Breast epithelium (tissue), 4 donors: ENCODE data around the gene LDLRAD4. TPM values are rescaled to one million over a fixed set of nuclear protein-coding genes. Genes with fewer than 3 reads are reported as not detected.

ENCODE experiments used
- DNase-seq, 2 donors: peaks; one replicate each; pipeline ENCODE4 v3.0.0-alpha.2; 2019; ENCODE audit warnings: low spot score in 2 of 2
- H3K27ac ChIP-seq, 2 donors: fragments of 200-600 bp; sonication (generic) in 1 of 2; one replicate each; pipeline ENCODE4 v1.5.1; 2016 to 2019; ENCODE audit warnings: mild to moderate bottlenecking in 1 of 2
- H3K27me3 ChIP-seq, 2 donors: fragments of 200-600 bp; sonication (generic) in 1 of 2; one replicate each; pipeline versions ENCODE4 v1.5.1 to v1.6.0; 2017 to 2019; ENCODE audit warnings: control low read depth in 1 of 2, mild to moderate bottlenecking in 1 of 2
- H3K36me3 ChIP-seq: fragments of 200-600 bp; one replicate; pipeline ENCODE4 v1.5.1; 2019
- H3K4me1 ChIP-seq, 2 donors: fragments of 200-600 bp; sonication (generic); one replicate each; pipeline ENCODE4 v1.5.1; 2016 to 2019; ENCODE audit warnings: control low read depth in 1 of 2
- H3K4me3 ChIP-seq, 3 donors: fragments of 200-600 bp; sonication (generic); 1 replicate in 2 of 3; 2 replicates in 1 of 3; pipeline ENCODE4 v1.5.1; 2016 to 2019; ENCODE audit warnings: mild to moderate bottlenecking in 3 of 3, moderate library complexity in 2 of 3
- H3K9me3 ChIP-seq, 2 donors: fragments of 200-600 bp; sonication (generic) in 1 of 2; one replicate each; pipeline ENCODE4 v1.5.1; 2016 to 2019; ENCODE audit warnings: control low read depth in 1 of 2
- POLR2A ChIP-seq: fragments of 450-650 bp; IDR thresholded peaks from one replicate; pipeline ENCODE4 v1.6.1; 2016; ENCODE audit warnings: antibody characterized with exemption, mild to moderate bottlenecking, moderate library complexity
- POLR2AphosphoS5 ChIP-seq, 3 donors: sonication (generic); formaldehyde crosslinking; IDR thresholded peaks; one replicate each; pipeline ENCODE4 v1.6.1; 2017; ENCODE audit warnings: antibody characterized with exemption in 3 of 3
- intact Hi-C: fragments of 100-400 bp; cut with DNase I; formaldehyde crosslinking; loops from one replicate; pipeline ENCODE4 v1.15.1; 2023; ENCODE audit warnings: low total_unique reads
- total RNA-seq, 3 donors: library from RNA; depleted of rRNA; stranded (reverse); fragments of >200 nt; gene quantifications; one replicate each; pipeline ENCODE4 v1.1.0, GENCODE V29; 2016
- TF ChIP-seq, protein P1 (sequence below), 3 donors: fragments of 450-650 bp; IDR thresholded peaks; one replicate each; pipeline ENCODE4 v1.5.1; 2016 to 2017; ENCODE audit warnings: antibody characterized with exemption in 3 of 3, mild to moderate bottlenecking in 3 of 3, moderate library complexity in 3 of 3

LDLRAD4 gene
- total RNA-seq, 3 donors from 2014 or later, result 28.5 to 94.3 (median 42.9) TPM

DNA sequence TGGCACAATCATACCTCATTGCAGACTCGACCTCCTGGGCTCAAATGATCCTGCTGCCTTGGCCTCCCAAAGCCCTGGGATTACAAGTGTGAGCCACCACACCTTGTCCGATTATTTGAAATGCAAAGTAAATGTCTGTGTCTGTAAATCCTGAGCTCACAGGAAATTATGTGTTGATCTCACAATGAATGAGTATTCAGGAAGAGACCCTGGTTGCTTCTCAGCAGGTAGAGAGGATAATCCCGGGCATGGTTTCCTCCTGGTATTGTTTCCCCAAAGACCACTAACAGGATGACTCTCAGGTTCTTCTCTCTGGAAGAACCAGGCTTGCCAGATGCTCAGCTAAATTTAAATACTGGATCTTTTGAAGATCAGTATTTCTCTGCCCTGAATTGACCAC, 147.6 kb downstream of the LDLRAD4 start:
- intact Hi-C loops, result no loop called here
- TF ChIP-seq, protein P1, sequence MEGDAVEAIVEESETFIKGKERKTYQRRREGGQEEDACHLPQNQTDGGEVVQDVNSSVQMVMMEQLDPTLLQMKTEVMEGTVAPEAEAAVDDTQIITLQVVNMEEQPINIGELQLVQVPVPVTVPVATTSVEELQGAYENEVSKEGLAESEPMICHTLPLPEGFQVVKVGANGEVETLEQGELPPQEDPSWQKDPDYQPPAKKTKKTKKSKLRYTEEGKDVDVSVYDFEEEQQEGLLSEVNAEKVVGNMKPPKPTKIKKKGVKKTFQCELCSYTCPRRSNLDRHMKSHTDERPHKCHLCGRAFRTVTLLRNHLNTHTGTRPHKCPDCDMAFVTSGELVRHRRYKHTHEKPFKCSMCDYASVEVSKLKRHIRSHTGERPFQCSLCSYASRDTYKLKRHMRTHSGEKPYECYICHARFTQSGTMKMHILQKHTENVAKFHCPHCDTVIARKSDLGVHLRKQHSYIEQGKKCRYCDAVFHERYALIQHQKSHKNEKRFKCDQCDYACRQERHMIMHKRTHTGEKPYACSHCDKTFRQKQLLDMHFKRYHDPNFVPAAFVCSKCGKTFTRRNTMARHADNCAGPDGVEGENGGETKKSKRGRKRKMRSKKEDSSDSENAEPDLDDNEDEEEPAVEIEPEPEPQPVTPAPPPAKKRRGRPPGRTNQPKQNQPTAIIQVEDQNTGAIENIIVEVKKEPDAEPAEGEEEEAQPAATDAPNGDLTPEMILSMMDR (IDR thresholded peaks at IDR 0.05), result no peak
- TF ChIP-seq POLR2AphosphoS5 (IDR thresholded peaks at IDR 0.05), result no peak
- no peak for TF ChIP-seq POLR2A
- H3K36me3 ChIP-seq, result no peaks in the 10 kb centered on the region
- H3K9me3 ChIP-seq, result no peaks in the 10 kb centered on the region
- no peak for DNase-seq
- no peaks in the 10 kb centered on the region for H3K4me1 ChIP-seq
- H3K27me3 ChIP-seq, result no peaks in the 10 kb centered on the region
- H3K27ac ChIP-seq, result no peak overlapping the region
- H3K4me3 ChIP-seq, result no peak overlapping the region

DNA sequence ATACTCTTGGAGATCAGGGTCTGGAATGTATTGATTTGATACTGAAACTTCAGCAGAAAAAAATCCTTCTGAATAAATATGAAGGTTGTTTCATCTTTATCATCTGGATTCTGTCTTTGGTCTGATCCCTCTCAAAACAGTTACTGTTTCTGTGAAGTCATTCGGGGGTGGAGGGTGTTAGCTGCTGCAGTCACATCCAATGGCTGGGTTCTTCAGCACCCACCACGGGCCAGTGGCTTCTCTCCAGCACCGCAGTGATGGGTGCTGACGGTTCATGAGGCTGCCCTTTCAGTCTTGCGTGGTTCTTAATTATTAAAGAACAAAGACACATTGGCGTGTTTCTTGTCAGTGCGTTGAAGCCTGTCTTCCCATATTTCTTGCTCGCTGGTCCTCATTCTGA, 148.0 kb downstream of the LDLRAD4 start:
- Histone ChIP-seq H3K27ac (no peak overlapping the region), H3K9me3 (no peaks in the 10 kb centered on the region), H3K4me3 (no peak overlapping the region), H3K27me3 (no peaks in the 10 kb centered on the region), H3K4me1 (no peaks in the 10 kb centered on the region), H3K36me3 (no peaks in the 10 kb centered on the region)
- intact Hi-C loops, result no loop called here
- no peak for TF ChIP-seq POLR2A
- no peak for DNase-seq

GRCh38 chr18:13366962-13367892, 148.7 kb downstream of the LDLRAD4 start:
- no peak for TF ChIP-seq POLR2A
- Histone ChIP-seq H3K4me1 (no peaks in the 10 kb centered on the region), H3K36me3 (no peaks in the 10 kb centered on the region), H3K9me3 (no peaks in the 10 kb centered on the region), H3K27me3 (no peaks in the 10 kb centered on the region), H3K27ac (no peak overlapping the region), H3K4me3 (no peak overlapping the region)
- DNase-seq, result no peak
- intact Hi-C loops, result no loop called here

DNA sequence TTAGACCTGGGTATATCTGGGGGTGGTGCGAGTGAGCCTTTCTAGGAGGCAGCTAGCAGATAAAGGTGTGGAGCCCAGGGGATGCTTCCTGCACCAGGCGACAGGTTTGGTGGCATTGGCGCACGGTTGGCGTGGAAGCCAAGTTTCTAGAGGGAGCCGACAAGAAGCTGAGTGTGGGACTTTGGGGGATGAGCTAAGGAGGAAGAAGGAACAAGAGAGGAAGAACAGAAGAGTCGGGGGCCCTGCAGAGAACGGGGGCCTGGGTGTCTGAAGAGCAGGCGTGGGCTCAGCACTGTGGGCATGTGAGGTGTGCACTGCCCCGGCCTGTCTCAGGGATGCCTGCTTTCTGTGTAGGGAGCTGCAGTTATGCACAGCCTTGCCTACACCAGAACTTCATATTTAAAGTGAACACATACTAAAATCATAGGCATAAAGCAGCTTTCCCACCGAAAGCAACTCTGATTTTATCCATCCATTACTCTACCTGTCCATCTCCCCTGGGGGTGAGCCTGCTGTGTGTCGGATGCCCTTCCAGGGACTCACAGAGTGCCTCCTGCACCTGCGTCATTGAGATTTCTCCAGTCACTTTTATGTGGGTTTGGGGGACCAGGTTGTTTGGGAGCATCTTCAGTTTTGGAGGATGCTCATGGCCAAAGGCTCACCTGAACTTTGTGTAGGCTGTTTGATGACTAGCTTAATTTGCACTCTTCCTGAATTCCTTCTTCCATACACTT, 149.7 kb downstream of the LDLRAD4 start:
- Histone ChIP-seq H3K9me3 (no peaks in the 10 kb centered on the region), H3K27me3 (no peaks in the 10 kb centered on the region), H3K4me3 (no peak overlapping the region), H3K36me3 (no peaks in the 10 kb centered on the region), H3K27ac (no peak overlapping the region), H3K4me1 (no peaks in the 10 kb centered on the region)
- no peak for DNase-seq
- TF ChIP-seq POLR2A (no peak), POLR2AphosphoS5 (IDR thresholded peaks at IDR 0.05) (no peak)
- TF ChIP-seq, protein P1 (IDR thresholded peaks at IDR 0.05), result no peak
- intact Hi-C loops, result no loop called here

GRCh38 chr18:13369353-13369752, 150.8 kb downstream of the LDLRAD4 start:
- DNase-seq, result no peak
- Histone ChIP-seq H3K27me3 (no peaks in the 10 kb centered on the region), H3K9me3 (no peaks in the 10 kb centered on the region), H3K27ac (no peak overlapping the region), H3K36me3 (no peaks in the 10 kb centered on the region), H3K4me1 (no peaks in the 10 kb centered on the region), H3K4me3 (no peak overlapping the region)
- TF ChIP-seq POLR2AphosphoS5 (IDR thresholded peaks at IDR 0.05) (no peak), POLR2A (no peak)
- TF ChIP-seq, protein P1 (IDR thresholded peaks at IDR 0.05), result no peak
- intact Hi-C loops, result no loop called here
